Epithelial cell of esophagus (primary cell): ENCODE measurements around the gene UBE2V1.

ENCODE experiments used
- DNase-seq: peaks from one replicate; pipeline ENCODE4 v3.0.0; 2010; ENCODE audit warnings: low read depth
- H3K4me3 ChIP-seq: 2 replicates; pipeline ENCODE4 v1.5.1; 2011; ENCODE audit warnings: mild to moderate bottlenecking, low read length, control low read depth
- CTCF ChIP-seq: IDR thresholded peaks from 2 replicates; pipeline ENCODE4 v1.5.1; 2011; ENCODE audit warnings: low read depth, mild to moderate bottlenecking, low read length, control low read depth, inconsistent platforms; ENCODE audit not compliant: insufficient read depth; ENCODE audit errors: missing control alignments

UBE2V1 gene

GRCh38 chr20:50149481-50150254, 36.7 kb upstream of the UBE2V1 start:
- TF ChIP-seq CTCF: no peak
- no peak for DNase-seq
- peak overlapping the region; percentile 20 for H3K4me3 ChIP-seq

- H3K4me3 ChIP-seq: peak overlapping the region; percentile 27
- peak; percentile 96 for DNase-seq
- no peak for TF ChIP-seq CTCF
Measured at GRCh38 chr20:50146732-50147662, 34.0 kb upstream of the UBE2V1 start.

GRCh38 chr20:50146214-50146613, 33.3 kb upstream of the UBE2V1 start:
- H3K4me3 ChIP-seq: peak overlapping the region; percentile 27
- no peak for DNase-seq
- no peak for TF ChIP-seq CTCF

- DNase-seq: no peak
- H3K4me3 ChIP-seq: no peak overlapping the region
- TF ChIP-seq CTCF: no peak
Measured at GRCh38 chr20:50145566-50145965, 32.6 kb upstream of the UBE2V1 start.

- no peak overlapping the region for H3K4me3 ChIP-seq
- DNase-seq: peak; percentile 100
- TF ChIP-seq CTCF: no peak
Measured at GRCh38 chr20:50144362-50144761, 31.4 kb upstream of the UBE2V1 start.

- TF ChIP-seq CTCF: no peak
- H3K4me3 ChIP-seq: no peak overlapping the region
- no peak for DNase-seq
Measured at GRCh38 chr20:50142812-50143211, 29.9 kb upstream of the UBE2V1 start.
